ENCODE measurements around the gene ACBD3. TPM values are rescaled to one million over a fixed set of nuclear protein-coding genes. Genes with fewer than 3 reads are reported as not detected.
A peak's percentile ranks its signal among the peaks of the same experiment; 100 is the strongest.

ACBD3 gene
- total RNA-seq, result 10 to 100 TPM; 30.9 to 79.1 (median 56.0) TPM

- peak; percentile 85 to 97 (median 95) for ATAC-seq (replicated peaks in 6 of 8)
- Histone ChIP-seq H3K27ac (peak within 1 kb of the TSS; percentile 98 to 99), H3K4me3 (peak within 1 kb of the TSS; percentile 78 to 99 (median 92)), H3K4me1 (replicated peaks in 1 of 2) (peaks cover 17 to 25% of the 10 kb centered on the region in 2 donors)
- WGBS, 10 experiments, result 0 to 1% (median 0%) methylated on average over 2 to 24 of the region's 75 CpGs; no CpG with 5 or more reads in 3 of the 10 experiments
- in situ Hi-C loops (cut with MboI; ENCODE audit: low pct_unique_long_range_greater_than_20kb in 2 of 9, low sequenced_read_pairs in 9 of 9, unreplicated experiment in 9 of 9), result loop anchor here in 1 of 9 experiments (10.0 kb wide), 1 partner anchor 52 kb away; no protein-coding TSS in a partner anchor
These were observed at the start of gene ACBD3 for GRCh38 chr1:226186124-226187018. Gene ACBD3 (minus strand): TSS chr1:226186741. CDS start chr1:226186675, 66 bp downstream.

- H3K4me3 ChIP-seq, result no peak overlapping the region
- no peak overlapping the region for H3K27ac ChIP-seq
- no peaks in the 10 kb centered on the region for H3K4me1 ChIP-seq (replicated peaks in 1 of 2)
- no peak for ATAC-seq (replicated peaks in 6 of 8)
- in situ Hi-C loops (cut with MboI; ENCODE audit: low pct_unique_long_range_greater_than_20kb in 2 of 9, low sequenced_read_pairs in 9 of 9, unreplicated experiment in 9 of 9), result no loop called here
- 87 to 97% (median 92%) methylated on average over 2 to 3 of the region's 3 CpGs for WGBS, 10 experiments
These were observed 47.3 kb upstream of the ACBD3 start for GRCh38 chr1:226233806-226234205.

GRCh38 chr1:226233293-226233692 is 46.8 kb upstream of the ACBD3 start:
- no peak for ATAC-seq (replicated peaks in 6 of 8)
- in situ Hi-C loops (cut with MboI; ENCODE audit: low pct_unique_long_range_greater_than_20kb in 2 of 9, low sequenced_read_pairs in 9 of 9, unreplicated experiment in 9 of 9), result no loop called here
- H3K27ac ChIP-seq, result no peak overlapping the region
- no peak overlapping the region for H3K4me3 ChIP-seq
- no peaks in the 10 kb centered on the region for H3K4me1 ChIP-seq (replicated peaks in 1 of 2)
- WGBS, 10 experiments, result 70 to 100% (median 90%) methylated on average over 2 to 6 of the region's 6 CpGs

GRCh38 chr1:226226601-226227000 is 40.1 kb upstream of the ACBD3 start:
- no peaks in the 10 kb centered on the region for H3K4me1 ChIP-seq (replicated peaks in 1 of 2)
- H3K27ac ChIP-seq, result no peak overlapping the region
- no peak for ATAC-seq (replicated peaks in 6 of 8)
- WGBS, 10 experiments, result 83 to 100% (median 92%) methylated on average over 1 to 3 of the region's 3 CpGs; no CpG with 5 or more reads in 1 of the 10 experiments
- in situ Hi-C loops (cut with MboI; ENCODE audit: low pct_unique_long_range_greater_than_20kb in 2 of 9, low sequenced_read_pairs in 9 of 9, unreplicated experiment in 9 of 9), result no loop called here
- H3K4me3 ChIP-seq, result no peak overlapping the region

GRCh38 chr1:226223786-226224244 is 37.3 kb upstream of the ACBD3 start:
- Histone ChIP-seq H3K4me1 (replicated peaks in 1 of 2) (no peaks in the 10 kb centered on the region), H3K27ac (no peak overlapping the region), H3K4me3 (peak overlapping the region; percentile 33 to 43 (median 37))
- ATAC-seq (replicated peaks in 6 of 8), result peak; percentile 21 to 87 (median 75)
- in situ Hi-C loops (cut with MboI; ENCODE audit: low pct_unique_long_range_greater_than_20kb in 2 of 9, low sequenced_read_pairs in 9 of 9, unreplicated experiment in 9 of 9), result no loop called here
- 0 to 20% (median 4%) methylated on average over 1 to 6 of the region's 55 CpGs; no CpG with 5 or more reads in 4 of the 10 experiments for WGBS, 10 experiments

GRCh38 chr1:226223157-226223785 is 36.7 kb upstream of the ACBD3 start, which contains the start of gene MIXL1:
Gene MIXL1 (plus strand): TSS chr1:226223664. CDS start chr1:226223682, 18 bp downstream.
- H3K27ac ChIP-seq, result no peak within 1 kb of the TSS
- no peaks in the 10 kb centered on the region for H3K4me1 ChIP-seq (replicated peaks in 1 of 2)
- 18% methylated on average over 13 of the region's 62 CpGs; no CpG with 5 or more reads in 9 of the 10 experiments for WGBS, 10 experiments
- ATAC-seq (replicated peaks in 6 of 8), result peak in 7 of 8 experiments; percentile 15 to 84 (median 37)
- in situ Hi-C loops (cut with MboI; ENCODE audit: low pct_unique_long_range_greater_than_20kb in 2 of 9, low sequenced_read_pairs in 9 of 9, unreplicated experiment in 9 of 9), result no loop called here
- H3K4me3 ChIP-seq, result peak within 1 kb of the TSS; percentile 33 to 43 (median 37)

GRCh38 chr1:226222686-226223085 is 36.1 kb upstream of the ACBD3 start:
- Histone ChIP-seq H3K4me1 (replicated peaks in 1 of 2) (no peaks in the 10 kb centered on the region), H3K27ac (no peak overlapping the region), H3K4me3 (no peak overlapping the region)
- in situ Hi-C loops (cut with MboI; ENCODE audit: low pct_unique_long_range_greater_than_20kb in 2 of 9, low sequenced_read_pairs in 9 of 9, unreplicated experiment in 9 of 9), result no loop called here
- ATAC-seq (replicated peaks in 6 of 8), result no peak
- WGBS, 10 experiments, result 83 to 100% (median 97%) methylated on average over 2 to 10 of the region's 10 CpGs; no CpG with 5 or more reads in 4 of the 10 experiments

GRCh38 chr1:226220473-226221189 is 34.1 kb upstream of the ACBD3 start:
- in situ Hi-C loops (cut with MboI; ENCODE audit: low pct_unique_long_range_greater_than_20kb in 2 of 9, low sequenced_read_pairs in 9 of 9, unreplicated experiment in 9 of 9), result no loop called here
- H3K4me1 ChIP-seq (replicated peaks in 1 of 2), result no peaks in the 10 kb centered on the region
- ATAC-seq (replicated peaks in 6 of 8), result no peak
- H3K4me3 ChIP-seq, result no peak overlapping the region
- WGBS, 10 experiments, result 30 to 83% (median 54%) methylated on average over 1 to 11 of the region's 11 CpGs; no CpG with 5 or more reads in 2 of the 10 experiments
- H3K27ac ChIP-seq, result no peak overlapping the region

GRCh38 chr1:226217273-226217672 is 30.7 kb upstream of the ACBD3 start:
- ATAC-seq (replicated peaks in 6 of 8), result no peak
- 25 to 98% (median 78%) methylated on average over 3 to 10 of the region's 10 CpGs for WGBS, 10 experiments

GRCh38 chr1:226216056-226216455 is 29.5 kb upstream of the ACBD3 start:
- ATAC-seq (replicated peaks in 6 of 8), result no peak
- Histone ChIP-seq H3K4me3 (no peak overlapping the region), H3K27ac (no peak overlapping the region), H3K4me1 (replicated peaks in 1 of 2) (no peaks in the 10 kb centered on the region)
- in situ Hi-C loops (cut with MboI; ENCODE audit: low pct_unique_long_range_greater_than_20kb in 2 of 9, low sequenced_read_pairs in 9 of 9, unreplicated experiment in 9 of 9), result no loop called here
- WGBS, 10 experiments, result 20 to 86% (median 78%) methylated on average over 1 to 5 of the region's 5 CpGs; no CpG with 5 or more reads in 1 of the 10 experiments

More at GRCh38 chr1:226217273-226217672, 30.7 kb upstream of the ACBD3 start:
- in situ Hi-C loops (cut with MboI; ENCODE audit: low pct_unique_long_range_greater_than_20kb in 2 of 9, low sequenced_read_pairs in 9 of 9, unreplicated experiment in 9 of 9), result no loop called here
- H3K4me3 ChIP-seq, result no peak overlapping the region
- no peaks in the 10 kb centered on the region for H3K4me1 ChIP-seq (replicated peaks in 1 of 2)
- no peak overlapping the region for H3K27ac ChIP-seq

GRCh38 chr1:226215239-226215638 is 28.7 kb upstream of the ACBD3 start:
- no peak overlapping the region for H3K27ac ChIP-seq
- in situ Hi-C loops (cut with MboI; ENCODE audit: low pct_unique_long_range_greater_than_20kb in 2 of 9, low sequenced_read_pairs in 9 of 9, unreplicated experiment in 9 of 9), result no loop called here
- H3K4me3 ChIP-seq, result no peak overlapping the region
- no peak for ATAC-seq (replicated peaks in 6 of 8)
- H3K4me1 ChIP-seq (replicated peaks in 1 of 2), result no peaks in the 10 kb centered on the region
- 56 to 80% (median 60%) methylated on average over 1 to 5 of the region's 5 CpGs; no CpG with 5 or more reads in 5 of the 10 experiments for WGBS, 10 experiments

GRCh38 chr1:226212545-226212944 is 26.0 kb upstream of the ACBD3 start:
- in situ Hi-C loops (cut with MboI; ENCODE audit: low pct_unique_long_range_greater_than_20kb in 2 of 9, low sequenced_read_pairs in 9 of 9, unreplicated experiment in 9 of 9), result no loop called here

More at GRCh38 chr1:226212545-226212944, 26.0 kb upstream of the ACBD3 start:
- WGBS, 10 experiments, result 20 to 100% (median 90%) methylated on average over 1 to 7 of the region's 8 CpGs; no CpG with 5 or more reads in 3 of the 10 experiments
- ATAC-seq (replicated peaks in 6 of 8), result no peak
- Histone ChIP-seq H3K27ac (no peak overlapping the region), H3K4me3 (no peak overlapping the region), H3K4me1 (replicated peaks in 1 of 2) (no peaks in the 10 kb centered on the region)

Measured in motor neuron (in vitro differentiated cells).